Measurements from ENCODE around the gene AKAP13.
"Not testable (repeated sequence)": the region's sequence is repeated elsewhere in the genome, so short reads cannot be mapped to it uniquely, and the experiment has no call there.

AKAP13 gene

DNA sequence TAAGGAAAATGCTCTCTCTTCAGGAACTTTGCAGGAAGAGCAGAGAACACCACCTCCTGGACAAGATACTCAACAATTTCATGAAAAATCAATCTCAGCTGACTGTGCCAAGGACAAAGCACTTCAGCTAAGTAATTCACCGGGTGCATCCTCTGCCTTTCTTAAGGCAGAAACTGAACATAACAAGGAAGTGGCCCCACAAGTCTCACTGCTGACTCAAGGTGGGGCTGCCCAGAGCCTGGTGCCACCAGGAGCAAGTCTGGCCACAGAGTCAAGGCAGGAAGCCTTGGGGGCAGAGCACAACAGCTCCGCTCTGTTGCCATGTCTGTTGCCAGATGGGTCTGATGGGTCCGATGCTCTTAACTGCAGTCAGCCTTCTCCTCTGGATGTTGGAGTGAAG, 200.5 kb downstream of the AKAP13 start:
- DNase-seq, result no peak

DNA sequence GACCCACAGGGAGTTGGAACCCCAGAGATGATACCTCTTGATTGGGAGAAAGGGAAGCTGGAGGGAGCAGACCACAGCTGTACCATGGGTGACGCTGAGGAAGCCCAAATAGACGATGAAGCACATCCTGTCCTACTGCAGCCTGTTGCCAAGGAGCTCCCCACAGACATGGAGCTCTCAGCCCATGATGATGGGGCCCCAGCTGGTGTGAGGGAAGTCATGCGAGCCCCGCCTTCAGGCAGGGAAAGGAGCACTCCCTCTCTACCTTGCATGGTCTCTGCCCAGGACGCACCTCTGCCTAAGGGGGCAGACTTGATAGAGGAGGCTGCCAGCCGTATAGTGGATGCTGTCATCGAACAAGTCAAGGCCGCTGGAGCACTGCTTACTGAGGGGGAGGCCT, 201.1 kb downstream of the AKAP13 start:
- DNase-seq, result no peak

DNA sequence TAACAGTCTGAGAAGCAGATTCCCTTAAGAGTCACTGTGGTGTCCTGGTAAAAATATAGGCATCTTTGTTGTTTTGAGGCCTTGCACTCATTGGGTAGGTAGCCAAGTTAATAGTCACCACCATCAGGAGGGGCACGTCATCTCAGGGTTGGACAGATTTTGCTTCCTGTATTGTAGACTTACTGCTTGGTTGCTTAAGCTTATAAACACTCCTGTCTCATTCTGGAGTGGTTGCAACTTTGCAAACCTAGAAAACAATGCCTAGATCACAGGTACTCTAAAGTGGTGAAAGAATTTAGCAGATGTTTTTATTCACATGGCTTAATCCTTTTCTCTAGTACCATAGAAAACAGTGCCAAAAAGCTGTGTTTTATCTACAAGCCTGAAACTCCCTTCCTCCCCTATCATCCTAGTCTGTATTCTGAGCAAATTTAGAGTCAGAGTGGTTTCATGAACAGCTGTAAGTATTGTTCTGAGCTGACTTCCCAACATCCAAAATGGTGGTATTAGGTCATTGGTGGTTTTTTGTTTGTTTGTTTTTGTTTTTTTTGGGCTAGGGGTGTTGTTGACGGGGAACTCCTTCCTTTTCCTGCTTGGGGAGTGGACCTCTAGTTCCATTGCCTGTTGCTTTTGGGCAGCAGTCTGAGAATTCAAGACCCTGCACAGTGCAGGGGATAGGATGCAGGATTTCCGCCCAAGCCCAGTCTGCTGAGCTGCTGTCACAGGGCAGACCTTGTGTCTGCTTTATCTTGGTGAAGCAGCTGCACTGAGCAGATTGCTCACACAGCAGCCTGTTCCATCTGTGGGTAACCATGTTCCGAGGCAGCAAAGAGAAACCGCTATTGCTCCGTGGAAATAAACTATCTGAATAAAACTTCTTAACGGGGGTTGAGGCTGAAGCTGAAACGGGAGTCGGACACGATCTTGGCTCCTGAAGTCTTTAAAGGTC, 202.0 kb downstream of the AKAP13 start:
- DNase-seq, result peak; percentile 13

DNA sequence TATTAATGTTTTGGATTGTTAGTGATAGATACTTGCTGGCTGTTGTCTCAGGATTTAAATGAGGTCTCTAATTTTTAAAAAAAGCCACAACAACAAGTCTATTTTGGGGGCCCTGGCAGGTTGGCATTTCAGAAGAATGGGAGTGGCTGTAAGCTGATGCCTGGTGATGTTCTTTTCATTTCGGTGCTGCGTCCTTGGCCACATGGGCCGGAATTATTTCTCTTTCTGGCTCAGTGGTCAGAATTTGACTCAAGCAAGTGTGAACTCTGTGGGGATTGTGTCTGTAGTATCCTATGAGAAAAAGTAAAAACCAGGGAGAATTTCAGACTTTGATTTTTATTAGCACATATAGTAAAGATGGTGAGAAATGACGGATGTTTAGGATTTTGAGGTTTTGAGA, 203.0 kb downstream of the AKAP13 start:
- DNase-seq, result peak; percentile 5

DNA sequence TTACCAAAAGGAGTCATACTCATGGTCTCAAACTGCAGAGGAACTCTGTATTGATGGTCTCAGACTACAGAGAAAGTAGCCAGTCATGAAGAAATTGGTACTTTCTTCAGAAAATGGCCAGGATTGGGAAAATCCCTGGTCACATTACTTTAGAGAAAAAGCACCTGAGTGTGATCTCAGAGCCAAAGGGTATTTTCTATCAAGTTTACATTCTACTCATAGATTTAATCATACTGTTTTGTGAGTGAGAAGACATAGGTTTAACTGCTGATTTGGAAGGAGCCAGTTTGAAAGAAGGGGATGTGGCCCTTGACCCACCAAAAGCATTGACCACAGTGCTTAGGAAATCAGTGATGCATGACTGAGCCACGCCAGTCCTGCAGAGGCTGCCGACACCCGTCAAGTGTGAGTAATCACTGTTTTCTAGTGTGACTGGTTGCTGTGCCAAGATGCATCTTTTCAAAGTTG, 203.6 kb downstream of the AKAP13 start:
- peak; percentile 5 for DNase-seq

DNA sequence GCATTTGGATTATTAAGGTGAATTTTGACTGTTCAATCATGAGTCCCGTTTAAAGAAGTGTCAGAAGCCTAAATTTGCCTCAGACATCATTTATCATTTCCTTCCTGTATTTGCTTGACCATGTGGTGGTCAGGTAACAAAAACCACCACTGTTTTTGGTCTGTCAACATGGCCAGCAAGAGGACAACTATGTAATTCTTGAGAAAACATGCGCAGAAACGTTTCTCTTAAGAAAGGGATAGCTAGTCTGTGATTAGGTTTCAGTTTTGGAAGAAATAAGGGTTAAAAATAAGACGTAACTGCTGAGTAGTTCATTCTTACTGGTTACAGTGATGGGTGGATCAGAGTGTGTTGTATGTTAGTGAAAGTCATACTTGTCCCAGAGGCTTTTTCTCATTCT, 204.5 kb downstream of the AKAP13 start:
- no peak for DNase-seq

DNA sequence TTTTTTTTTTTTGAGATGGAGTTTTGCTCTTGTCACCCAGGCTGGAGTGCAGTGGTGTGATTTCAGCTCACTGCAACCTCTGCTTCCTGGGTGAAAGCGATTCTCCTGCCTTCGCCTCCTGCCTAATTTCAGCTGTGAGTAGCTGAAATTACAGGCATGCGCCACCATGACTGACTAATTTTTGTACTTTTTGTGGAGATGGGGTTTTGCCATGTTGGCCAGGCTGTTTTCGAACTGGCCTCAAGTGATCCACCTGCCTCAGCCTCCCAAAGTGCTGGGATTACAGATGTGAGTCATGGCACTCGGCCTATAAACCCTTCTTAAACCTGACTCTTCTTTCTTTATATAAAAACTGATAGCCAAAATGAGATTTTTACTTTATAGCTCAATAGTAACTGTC, 205.8 kb downstream of the AKAP13 start:
- not testable (repeated sequence) for DNase-seq

DNA sequence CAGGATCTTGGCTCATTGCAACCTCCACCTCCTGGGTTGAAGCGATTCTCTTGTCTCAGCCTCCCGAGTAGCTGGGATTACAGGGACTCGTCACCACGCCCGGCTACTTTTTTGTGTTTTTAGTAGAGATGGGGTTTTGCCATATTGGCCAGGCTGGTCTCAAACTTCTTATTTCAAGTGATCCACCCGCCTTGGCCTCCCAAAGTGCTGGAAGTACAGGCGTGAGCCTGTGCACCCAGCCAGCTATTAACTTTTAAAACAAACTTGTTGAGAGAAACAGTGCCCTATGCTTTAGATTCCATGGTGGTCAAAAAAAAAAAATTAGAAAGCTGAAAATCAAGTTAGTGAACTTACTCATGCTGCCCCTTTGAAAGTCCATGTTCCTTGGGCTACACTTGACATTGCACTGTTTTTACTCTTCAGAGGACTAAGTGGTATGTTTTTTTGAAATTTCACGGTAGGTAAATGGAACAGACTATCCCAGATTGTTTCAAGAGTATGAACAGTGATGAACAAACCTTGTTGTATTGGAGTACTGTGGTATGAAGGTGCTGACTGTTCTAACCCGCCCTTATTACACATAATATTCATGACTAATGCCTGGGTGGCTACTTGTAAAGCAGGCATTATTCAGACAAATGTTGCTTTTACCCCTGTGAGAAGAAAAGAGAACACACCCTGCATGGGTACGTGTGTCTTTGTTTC, 207.5 kb downstream of the AKAP13 start:
- no peak for DNase-seq

DNA sequence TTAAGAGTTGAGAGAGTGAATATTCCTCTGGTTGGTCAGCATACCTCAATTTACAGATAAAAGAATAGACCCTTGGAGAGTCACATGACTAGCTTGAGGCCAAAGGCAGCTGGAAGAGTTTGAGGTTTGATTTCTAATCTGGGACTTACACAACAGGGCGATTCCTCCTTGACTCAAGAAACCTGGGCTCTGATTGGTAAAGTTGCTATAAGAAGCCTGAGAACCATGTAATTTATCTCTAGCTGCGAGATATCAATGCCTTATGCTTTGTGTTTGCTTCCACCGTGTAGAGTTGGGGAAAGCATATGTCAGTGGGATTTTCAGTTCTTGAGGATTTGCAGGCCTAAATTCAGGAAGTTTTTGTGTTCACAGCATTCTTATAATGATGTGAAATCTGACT, 208.3 kb downstream of the AKAP13 start:
- no peak for DNase-seq

DNA sequence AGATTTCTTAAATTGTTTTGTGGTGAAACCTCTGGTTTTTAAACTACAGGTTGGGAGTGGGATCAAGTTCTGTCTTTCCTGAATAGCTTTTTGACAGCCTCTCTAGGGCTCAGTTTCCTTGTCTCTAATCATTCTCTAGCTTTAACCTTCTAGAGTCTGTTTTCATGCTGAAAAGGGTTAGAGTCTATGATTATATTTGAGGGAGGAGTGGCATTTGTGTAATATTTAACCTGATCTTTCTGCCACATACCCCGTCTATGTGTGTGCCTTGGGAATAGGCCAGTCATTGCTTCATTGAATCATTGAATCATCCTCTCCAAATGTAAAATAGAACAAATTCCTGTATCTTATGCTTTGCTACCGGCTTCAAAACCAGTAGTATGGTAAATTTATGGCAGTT, 209.4 kb downstream of the AKAP13 start:
- no peak for DNase-seq

DNA sequence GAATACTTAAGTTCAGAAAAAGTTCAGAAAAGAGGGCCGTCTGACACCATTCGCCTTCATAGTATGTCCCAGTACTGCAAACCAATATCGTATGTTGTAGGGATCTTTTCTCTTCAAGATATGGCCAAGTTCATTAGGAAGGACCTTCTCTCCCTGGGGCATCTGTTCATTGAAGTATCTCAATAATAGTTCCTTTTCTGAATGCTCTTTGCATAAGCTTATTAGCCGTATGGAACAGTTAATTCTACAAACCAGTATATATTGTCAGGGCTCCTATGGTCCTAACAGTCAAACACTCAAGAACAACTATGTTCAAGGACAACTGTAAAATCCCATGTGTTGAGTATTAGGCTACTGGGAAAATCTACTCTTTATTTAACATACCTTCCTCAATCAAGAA, 211.2 kb downstream of the AKAP13 start:
- no peak for DNase-seq

DNA sequence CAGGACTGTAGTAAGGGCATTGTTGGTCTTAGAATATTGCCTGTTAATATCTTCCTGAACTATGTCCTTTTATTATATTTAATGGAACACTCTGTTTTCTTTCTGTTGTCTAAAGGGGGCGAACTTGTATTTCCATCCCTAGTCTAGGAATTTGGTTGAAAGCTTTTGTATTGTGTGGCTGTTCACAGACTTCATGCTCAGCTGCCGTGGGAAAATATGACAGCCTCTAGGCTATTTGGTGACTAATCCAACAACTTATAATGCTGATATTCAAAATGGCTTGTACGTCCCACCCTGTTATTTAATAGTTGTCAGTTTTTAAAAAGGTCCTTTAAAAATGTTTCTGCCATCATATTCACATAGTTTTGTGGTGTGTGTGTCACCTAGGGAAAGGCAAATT, 211.7 kb downstream of the AKAP13 start:
- DNase-seq, result no peak

DNA sequence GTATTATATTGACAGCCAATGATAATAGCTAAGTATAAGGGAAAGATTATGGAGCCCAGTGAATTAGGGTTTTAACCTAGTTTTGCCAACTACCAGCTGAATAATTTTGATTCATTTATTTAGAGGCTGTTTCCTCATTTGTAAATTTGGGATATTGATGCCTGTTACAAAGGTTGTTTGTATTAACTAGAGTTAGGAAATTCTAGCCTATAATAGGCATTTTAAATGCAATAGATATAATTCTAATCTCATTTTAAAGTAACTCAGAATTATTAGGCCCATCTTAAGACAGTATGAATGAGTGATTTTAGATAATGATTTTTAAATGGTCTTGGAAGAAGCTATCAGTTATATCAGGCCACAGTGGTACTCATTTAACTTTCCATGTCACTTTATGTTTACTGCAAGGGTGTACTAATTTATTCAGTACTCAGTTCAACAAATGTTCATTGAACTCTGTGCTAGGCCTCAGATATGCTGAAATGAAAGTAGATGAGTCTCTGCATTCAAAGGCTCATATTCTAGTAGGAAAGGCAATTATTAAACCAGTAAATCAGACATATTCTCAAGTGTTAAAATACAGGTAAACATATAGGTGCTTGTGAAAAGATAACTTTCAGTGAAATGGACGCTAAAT, 213.5 kb downstream of the AKAP13 start:
- no peak for DNase-seq

DNA sequence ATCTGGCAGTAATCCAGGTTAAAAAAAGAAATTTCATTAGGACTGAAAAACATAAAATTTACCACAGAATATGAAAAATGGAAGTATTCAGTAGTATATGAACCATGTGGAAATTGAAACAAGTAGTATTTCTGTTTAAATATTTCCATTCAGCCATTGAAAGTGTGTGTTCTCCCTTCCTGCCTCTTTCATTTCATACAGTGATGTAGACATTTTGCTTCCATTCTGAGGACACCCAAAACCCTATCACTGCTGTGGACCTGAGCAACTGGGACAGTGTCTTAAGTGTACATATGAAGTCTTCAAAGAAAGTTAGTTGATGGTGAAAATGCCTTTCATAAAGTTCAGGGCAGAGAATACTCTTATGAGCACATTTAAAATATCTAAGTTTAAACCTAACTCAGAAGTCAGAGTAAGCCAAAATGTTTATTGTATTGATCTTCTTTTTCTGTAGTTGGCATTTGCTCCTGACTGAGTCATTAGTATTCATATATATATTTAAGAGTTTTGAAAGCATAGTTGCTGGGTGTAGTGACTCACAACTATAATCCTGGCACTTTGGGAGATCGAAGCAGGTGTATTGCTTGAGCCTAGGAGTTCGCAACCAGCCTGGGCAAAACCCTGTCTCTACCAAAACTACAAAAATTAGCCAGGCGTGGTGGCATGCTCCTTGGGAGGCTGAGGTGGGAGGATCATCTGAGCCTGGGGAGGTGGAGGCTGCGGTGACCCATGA, 215.6 kb downstream of the AKAP13 start:
- no peak for DNase-seq

DNA sequence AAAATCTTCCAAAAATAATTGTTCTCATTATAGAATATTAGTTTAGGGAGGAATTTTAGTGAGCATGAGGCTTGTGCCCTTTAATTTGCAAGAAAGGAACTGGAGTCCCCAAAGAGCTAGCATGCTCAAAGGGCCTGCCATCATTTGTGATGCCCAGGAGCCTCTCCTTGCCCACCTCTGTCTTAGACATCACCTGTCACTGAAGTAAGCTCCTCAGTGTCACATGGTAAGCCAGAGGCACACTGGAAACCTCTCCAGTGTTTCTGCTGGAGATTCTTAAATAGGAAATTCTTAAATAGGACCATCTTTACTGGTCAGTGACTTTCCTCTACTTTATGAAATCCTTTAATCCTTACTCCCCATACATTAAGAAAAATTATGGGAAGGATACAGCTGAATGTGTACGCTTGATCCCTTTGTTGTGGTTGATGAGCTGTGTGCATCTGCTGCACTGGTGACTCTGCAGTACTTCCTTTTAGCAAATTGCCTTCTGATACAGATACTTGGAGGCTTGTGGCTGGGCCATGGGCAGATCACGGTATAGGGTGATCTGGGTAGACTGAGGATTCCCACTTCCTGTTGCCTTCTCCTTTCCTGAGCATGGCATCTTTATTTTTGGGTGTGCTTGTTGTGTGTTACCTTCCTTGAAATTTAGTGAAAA, 216.9 kb downstream of the AKAP13 start:
- DNase-seq, result no peak

DNA sequence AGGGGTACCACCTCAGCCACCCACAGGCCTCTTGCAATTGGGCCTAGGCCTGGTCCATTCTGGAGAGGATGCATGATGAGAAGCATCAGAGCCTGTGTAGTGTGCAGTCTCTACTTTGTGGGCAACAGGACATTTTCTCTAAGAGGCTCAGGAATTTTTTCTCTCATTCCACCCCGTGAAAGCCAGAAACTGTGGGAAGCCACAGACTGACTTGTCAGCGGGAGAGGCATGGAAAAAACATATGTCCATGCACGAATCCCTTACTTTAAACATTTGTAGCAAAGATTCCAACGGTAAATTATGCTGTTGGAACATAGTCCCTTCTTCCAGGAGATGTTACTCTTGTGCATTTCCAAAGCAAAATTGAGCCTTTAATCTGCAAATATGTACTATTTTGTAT, 217.8 kb downstream of the AKAP13 start:
- no peak for DNase-seq

DNA sequence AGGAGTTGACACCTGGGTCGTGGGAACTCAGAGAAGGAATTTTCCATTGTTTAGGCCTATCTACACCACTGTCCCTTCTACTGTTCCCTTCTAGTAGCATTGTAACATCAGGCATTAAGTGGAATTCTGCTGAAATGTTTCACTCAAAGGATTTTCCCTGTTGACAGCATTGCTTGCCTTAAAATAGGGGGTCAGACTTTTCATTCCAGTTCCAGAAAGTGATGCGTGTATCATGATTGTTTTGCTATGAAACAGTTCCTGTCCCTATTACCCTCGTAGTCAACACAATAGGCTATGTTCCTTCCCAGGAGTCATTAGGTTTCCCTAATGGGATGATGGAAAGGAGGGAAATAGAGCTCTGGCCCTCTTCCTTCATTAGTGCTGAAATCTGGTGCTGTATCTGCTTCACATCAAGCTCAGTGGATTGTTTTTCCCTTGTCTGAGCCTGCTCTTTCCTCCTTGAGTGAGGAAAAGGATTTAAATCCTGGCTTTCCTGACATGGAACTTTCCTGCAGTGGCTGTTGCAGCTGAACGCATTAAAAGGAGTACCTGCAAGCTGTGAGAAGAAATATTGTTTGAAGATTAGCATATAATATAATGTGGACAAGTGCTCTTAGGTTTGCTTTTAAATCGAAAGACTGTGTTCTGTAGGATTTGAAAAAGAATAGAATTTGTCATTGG, 218.5 kb downstream of the AKAP13 start:
- DNase-seq, result no peak

DNA sequence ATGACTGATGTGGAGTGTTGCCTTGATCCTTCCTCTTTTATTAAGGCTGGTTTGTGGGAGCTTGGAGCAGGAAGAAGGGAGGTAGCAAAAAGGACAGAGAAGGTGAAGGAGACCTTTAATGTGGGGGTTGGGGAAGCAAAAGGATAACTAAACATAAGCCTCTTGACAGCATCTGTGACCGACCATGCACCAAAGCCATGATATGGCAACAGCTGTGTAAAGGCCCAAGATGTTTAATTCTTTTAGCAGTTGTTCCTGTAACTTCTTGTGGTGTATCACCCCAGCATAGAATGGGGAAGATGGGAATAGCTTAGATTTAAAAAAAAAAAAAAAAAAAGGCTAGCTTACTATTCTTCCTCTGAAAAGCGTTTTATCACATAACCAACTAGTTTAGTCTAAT, 219.6 kb downstream of the AKAP13 start:
- no peak for DNase-seq

DNA sequence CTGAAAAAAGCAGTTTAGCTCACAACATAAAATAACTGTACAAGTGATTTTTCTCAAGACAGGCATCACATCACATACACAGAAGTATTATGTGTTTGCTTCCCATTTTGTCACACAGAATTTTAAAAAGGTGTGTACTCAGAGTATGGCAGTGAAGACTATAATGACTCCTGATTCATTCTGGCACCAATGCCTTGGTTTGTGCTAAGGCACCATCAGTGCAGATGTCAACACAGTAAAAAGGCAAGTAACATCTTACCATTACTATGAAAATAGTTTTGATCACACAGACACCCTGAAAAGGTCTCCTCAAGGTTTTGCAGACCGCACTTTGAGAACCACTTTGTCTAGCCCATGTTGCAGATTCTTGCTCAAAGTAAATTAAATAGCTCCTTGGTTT, 222.8 kb downstream of the AKAP13 start:
- no peak for DNase-seq

DNA sequence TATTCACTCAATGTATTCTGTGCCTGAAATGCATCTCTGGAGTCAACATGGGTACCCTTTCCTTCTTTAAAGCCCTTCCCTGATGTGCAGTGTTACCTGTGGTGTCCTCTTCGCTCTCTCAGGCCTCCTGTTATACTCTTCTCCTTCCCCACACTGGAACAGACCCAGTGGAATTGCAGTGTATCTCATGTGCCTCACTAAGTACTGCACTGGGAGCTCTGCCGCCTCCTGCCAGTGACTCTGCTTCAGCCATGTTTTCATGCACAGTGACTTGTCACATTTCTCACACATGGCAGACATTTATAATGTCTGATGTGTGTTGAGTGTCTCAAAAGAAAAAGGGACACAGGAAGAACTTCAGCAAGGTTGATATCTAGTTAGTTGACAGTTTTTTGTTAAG, 223.3 kb downstream of the AKAP13 start:
- DNase-seq, result no peak

DNA sequence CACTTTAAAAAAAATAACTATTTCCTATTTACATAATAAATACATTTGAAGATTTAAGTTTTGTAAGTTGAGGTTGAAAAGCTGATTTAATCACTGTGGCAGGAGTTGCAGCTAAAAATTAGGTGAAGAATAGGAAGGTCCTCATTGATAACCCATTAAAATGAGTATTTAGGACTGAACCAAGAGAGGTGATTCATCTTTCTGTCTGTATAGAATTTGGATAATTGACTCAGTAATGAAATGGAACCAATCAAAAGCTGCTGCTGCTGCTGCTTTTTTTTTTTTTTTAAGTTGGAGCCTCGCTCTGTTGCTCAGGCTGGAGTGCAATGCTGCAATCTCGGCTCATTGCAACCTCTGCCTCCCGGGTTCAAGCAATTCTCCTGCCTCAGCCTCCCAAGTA, 223.8 kb downstream of the AKAP13 start:
- DNase-seq, result no peak

DNA sequence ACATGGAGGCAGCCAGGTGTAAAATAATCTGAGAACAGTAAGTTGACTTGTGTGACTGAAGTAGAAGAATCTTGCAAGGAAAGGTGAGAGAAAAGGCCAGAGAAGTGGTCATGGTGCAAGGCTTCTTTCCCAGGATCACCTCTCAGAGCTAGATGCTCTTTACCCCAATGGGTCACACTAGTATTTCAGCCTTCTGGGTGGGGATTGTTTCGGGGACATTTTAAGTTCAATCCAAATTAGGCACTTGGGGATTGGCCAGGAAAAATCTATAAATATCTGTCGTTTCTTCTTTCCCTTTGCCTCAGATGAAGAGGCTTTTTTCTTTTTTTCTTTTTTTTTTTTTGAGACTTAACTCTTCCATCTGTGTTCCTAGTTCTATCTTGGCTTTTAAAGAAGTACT, 226.3 kb downstream of the AKAP13 start:
- DNase-seq, result no peak

Measured in midbrain (tissue), 1 donor.